ENCODE measurements around the gene ZNF774. TPM values are rescaled to one million over a fixed set of nuclear protein-coding genes. Genes with fewer than 3 reads are reported as not detected.

ZNF774 gene
- total RNA-seq, 1 donor from 2014 or later: 8.3 TPM

GRCh38 chr15:90376789-90377188, 24.7 kb downstream of the ZNF774 start:
- no peak for DNase-seq (ENCODE audit: extremely low spot score in 2 of 2)
- Histone ChIP-seq H3K36me3 (no peaks in the 10 kb centered on the region), H3K9me3 (no peaks in the 10 kb centered on the region), H3K4me3 (no peak overlapping the region), H3K27ac (no peak overlapping the region), H3K27me3 (no peaks in the 10 kb centered on the region), H3K4me1 (peaks cover 4% of the 10 kb centered on the region)
- intact Hi-C loops (cut with DNase I): no loop called here
- peak in 1 of 2 donors; percentile 24 for TF ChIP-seq POLR2AphosphoS5 (IDR thresholded peaks at IDR 0.05; ENCODE audit: insufficient read depth in 1 of 2, low read depth in 1 of 2)
- no peak for TF ChIP-seq POLR2A (IDR thresholded peaks at IDR 0.05)
- TF ChIP-seq, protein P1, sequence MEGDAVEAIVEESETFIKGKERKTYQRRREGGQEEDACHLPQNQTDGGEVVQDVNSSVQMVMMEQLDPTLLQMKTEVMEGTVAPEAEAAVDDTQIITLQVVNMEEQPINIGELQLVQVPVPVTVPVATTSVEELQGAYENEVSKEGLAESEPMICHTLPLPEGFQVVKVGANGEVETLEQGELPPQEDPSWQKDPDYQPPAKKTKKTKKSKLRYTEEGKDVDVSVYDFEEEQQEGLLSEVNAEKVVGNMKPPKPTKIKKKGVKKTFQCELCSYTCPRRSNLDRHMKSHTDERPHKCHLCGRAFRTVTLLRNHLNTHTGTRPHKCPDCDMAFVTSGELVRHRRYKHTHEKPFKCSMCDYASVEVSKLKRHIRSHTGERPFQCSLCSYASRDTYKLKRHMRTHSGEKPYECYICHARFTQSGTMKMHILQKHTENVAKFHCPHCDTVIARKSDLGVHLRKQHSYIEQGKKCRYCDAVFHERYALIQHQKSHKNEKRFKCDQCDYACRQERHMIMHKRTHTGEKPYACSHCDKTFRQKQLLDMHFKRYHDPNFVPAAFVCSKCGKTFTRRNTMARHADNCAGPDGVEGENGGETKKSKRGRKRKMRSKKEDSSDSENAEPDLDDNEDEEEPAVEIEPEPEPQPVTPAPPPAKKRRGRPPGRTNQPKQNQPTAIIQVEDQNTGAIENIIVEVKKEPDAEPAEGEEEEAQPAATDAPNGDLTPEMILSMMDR (IDR thresholded peaks at IDR 0.05): no peak

- peaks cover 4% of the 10 kb centered on the region for H3K4me1 ChIP-seq
These were observed 27.2 kb downstream of the ZNF774 start for GRCh38 chr15:90379263-90379662.

DNA sequence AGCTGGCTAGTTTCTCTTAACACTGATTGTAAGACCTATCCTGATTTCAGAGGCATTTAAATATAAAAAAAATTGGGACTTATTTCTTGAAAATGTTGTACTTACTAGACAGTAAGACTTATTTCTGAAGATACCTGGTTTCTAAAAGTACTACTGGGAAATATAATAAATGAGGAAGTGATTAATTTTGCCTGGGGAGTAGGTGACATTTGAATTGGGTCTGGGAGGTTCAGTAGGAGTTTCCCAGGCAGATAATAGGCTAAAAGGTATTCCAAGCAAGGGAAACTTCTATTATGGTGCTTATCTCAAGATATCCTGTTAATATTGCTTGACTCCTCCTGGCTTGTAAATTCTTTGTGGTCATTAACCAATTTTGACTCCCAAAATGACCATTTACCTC, 29.4 kb downstream of the ZNF774 start:
- Histone ChIP-seq H3K9me3 (no peaks in the 10 kb centered on the region), H3K27ac (no peak overlapping the region), H3K4me3 (no peak overlapping the region), H3K27me3 (no peaks in the 10 kb centered on the region), H3K4me1 (peaks cover 3% of the 10 kb centered on the region), H3K36me3 (no peaks in the 10 kb centered on the region)
- TF ChIP-seq POLR2A (IDR thresholded peaks at IDR 0.05): no peak
- TF ChIP-seq POLR2AphosphoS5 (IDR thresholded peaks at IDR 0.05; ENCODE audit: insufficient read depth in 1 of 2, low read depth in 1 of 2): no peak
- TF ChIP-seq, protein P1 (IDR thresholded peaks at IDR 0.05): no peak
- intact Hi-C loops (cut with DNase I): no loop called here
- DNase-seq (ENCODE audit: extremely low spot score in 2 of 2): no peak

More at GRCh38 chr15:90379263-90379662, 27.2 kb downstream of the ZNF774 start:
- no peak overlapping the region for H3K27ac ChIP-seq
- DNase-seq (ENCODE audit: extremely low spot score in 2 of 2): no peak
- intact Hi-C loops (cut with DNase I): no loop called here
- no peaks in the 10 kb centered on the region for H3K27me3 ChIP-seq
- TF ChIP-seq POLR2A (IDR thresholded peaks at IDR 0.05) (no peak), POLR2AphosphoS5 (IDR thresholded peaks at IDR 0.05; ENCODE audit: insufficient read depth in 1 of 2, low read depth in 1 of 2) (no peak)
- TF ChIP-seq, protein P1 (IDR thresholded peaks at IDR 0.05): no peak
- H3K9me3 ChIP-seq: no peaks in the 10 kb centered on the region
- no peak overlapping the region for H3K4me3 ChIP-seq
- no peaks in the 10 kb centered on the region for H3K36me3 ChIP-seq

GRCh38 chr15:90382320-90382719, 30.2 kb downstream of the ZNF774 start:
- Histone ChIP-seq H3K4me3 (no peak overlapping the region), H3K4me1 (no peaks in the 10 kb centered on the region), H3K36me3 (no peaks in the 10 kb centered on the region), H3K27me3 (no peaks in the 10 kb centered on the region), H3K9me3 (no peaks in the 10 kb centered on the region), H3K27ac (no peak overlapping the region)
- TF ChIP-seq POLR2AphosphoS5 (IDR thresholded peaks at IDR 0.05; ENCODE audit: insufficient read depth in 1 of 2, low read depth in 1 of 2) (no peak), POLR2A (IDR thresholded peaks at IDR 0.05) (no peak)
- intact Hi-C loops (cut with DNase I): no loop called here
- DNase-seq (ENCODE audit: extremely low spot score in 2 of 2): no peak

- H3K4me3 ChIP-seq: no peak overlapping the region
- H3K27ac ChIP-seq: no peak overlapping the region
- H3K27me3 ChIP-seq: no peaks in the 10 kb centered on the region
- H3K9me3 ChIP-seq: no peaks in the 10 kb centered on the region
- intact Hi-C loops (cut with DNase I): no loop called here
- no peak for DNase-seq (ENCODE audit: extremely low spot score in 2 of 2)
- peaks cover 22% of the 10 kb centered on the region for H3K4me1 ChIP-seq
- TF ChIP-seq POLR2AphosphoS5 (IDR thresholded peaks at IDR 0.05; ENCODE audit: insufficient read depth in 1 of 2, low read depth in 1 of 2) (no peak), POLR2A (IDR thresholded peaks at IDR 0.05) (no peak)
- TF ChIP-seq, protein P1 (IDR thresholded peaks at IDR 0.05): no peak
- H3K36me3 ChIP-seq: peaks cover 0 to 7% of the 10 kb centered on the region in 2 donors
These were observed 34.1 kb downstream of the ZNF774 start for GRCh38 chr15:90386221-90386620.
